Tibial artery (tissue), 4 donors: ENCODE measurements around the gene CD4.

ENCODE experiments used
- DNase-seq, 2 donors: peaks; one replicate each; pipeline ENCODE4 v3.0.0-alpha.2; 2019
- H3K27ac ChIP-seq, 2 donors: fragments of 200-600 bp; sonication (generic) in 1 of 2; 1 replicate in 1 of 2; 2 replicates in 1 of 2; pipeline ENCODE4 v1.5.1; 2018 to 2019; ENCODE audit warnings: mild to moderate bottlenecking in 1 of 2
- H3K27me3 ChIP-seq, 2 donors: fragments of 200-600 bp; sonication (generic) in 1 of 2; one replicate each; pipeline versions ENCODE4 v1.5.1 to v1.6.0; 2016 to 2019
- H3K36me3 ChIP-seq, 3 donors: fragments of 200-600 bp; sonication (generic) in 2 of 3; one replicate each; pipeline ENCODE4 v1.5.1; 2016 to 2019; ENCODE audit warnings: mild to moderate bottlenecking in 2 of 3
- H3K4me1 ChIP-seq, 4 donors: fragments of 200-600 bp; sonication (generic) in 2 of 4; 1 replicate in 3 of 4; 2 replicates in 1 of 4; pipeline ENCODE4 v1.5.1; 2016 to 2019
- H3K4me3 ChIP-seq, 2 donors: fragments of 200-600 bp; sonication (generic) in 1 of 2; 1 replicate in 1 of 2; 2 replicates in 1 of 2; pipeline ENCODE4 v1.5.1; 2018 to 2019; ENCODE audit warnings: mild to moderate bottlenecking in 2 of 2
- H3K9me3 ChIP-seq, 3 donors: fragments of 200-600 bp; sonication (generic) in 1 of 3; one replicate each; pipeline ENCODE4 v1.5.1; 2016 to 2019
- intact Hi-C: fragments of 100-400 bp; cut with DNase I; formaldehyde crosslinking; loops from one replicate; pipeline ENCODE4 v1.15.0; 2023; ENCODE audit warnings: low total_unique reads
- TF ChIP-seq, protein P1 (sequence below), 2 experiments: fragments of 200-600 bp in 1 of 2; fragments of 450-650 bp in 1 of 2; IDR thresholded peaks; one replicate each; pipeline ENCODE4 v1.5.1; 2017 to 2019; ENCODE audit warnings: antibody characterized with exemption in 2 of 2, mild to moderate bottlenecking in 1 of 2, moderate library complexity in 1 of 2

The CD4 gene

DNA sequence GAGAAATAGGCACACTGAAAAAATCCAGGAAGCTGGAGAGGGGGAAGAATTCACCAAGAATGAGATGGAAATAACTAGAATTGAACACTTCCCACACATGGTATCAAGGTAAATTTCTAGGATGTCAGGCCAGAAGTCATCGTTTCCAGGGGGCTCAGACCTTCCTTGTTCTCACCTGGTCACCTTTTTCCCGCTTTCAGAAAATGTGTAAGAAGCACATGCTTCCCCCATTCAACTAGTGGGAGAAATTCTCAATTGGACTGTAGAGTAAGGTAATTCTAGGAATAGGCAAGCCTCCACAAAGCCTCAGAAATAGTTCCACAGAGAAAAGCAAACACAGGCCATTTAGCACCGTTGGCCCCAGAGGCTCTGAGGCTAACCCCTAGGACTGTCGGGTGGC, 25.9 kb upstream of the CD4 start:
- H3K4me1 ChIP-seq: peaks cover 0 to 33% (median 22%) of the 10 kb centered on the region in 4 donors
- no peaks in the 10 kb centered on the region for H3K36me3 ChIP-seq
- peak overlapping the region; percentile 17 to 85 for H3K4me3 ChIP-seq
- intact Hi-C loops: no loop called here
- TF ChIP-seq, protein P1, sequence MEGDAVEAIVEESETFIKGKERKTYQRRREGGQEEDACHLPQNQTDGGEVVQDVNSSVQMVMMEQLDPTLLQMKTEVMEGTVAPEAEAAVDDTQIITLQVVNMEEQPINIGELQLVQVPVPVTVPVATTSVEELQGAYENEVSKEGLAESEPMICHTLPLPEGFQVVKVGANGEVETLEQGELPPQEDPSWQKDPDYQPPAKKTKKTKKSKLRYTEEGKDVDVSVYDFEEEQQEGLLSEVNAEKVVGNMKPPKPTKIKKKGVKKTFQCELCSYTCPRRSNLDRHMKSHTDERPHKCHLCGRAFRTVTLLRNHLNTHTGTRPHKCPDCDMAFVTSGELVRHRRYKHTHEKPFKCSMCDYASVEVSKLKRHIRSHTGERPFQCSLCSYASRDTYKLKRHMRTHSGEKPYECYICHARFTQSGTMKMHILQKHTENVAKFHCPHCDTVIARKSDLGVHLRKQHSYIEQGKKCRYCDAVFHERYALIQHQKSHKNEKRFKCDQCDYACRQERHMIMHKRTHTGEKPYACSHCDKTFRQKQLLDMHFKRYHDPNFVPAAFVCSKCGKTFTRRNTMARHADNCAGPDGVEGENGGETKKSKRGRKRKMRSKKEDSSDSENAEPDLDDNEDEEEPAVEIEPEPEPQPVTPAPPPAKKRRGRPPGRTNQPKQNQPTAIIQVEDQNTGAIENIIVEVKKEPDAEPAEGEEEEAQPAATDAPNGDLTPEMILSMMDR (IDR thresholded peaks at IDR 0.05): no peak
- H3K9me3 ChIP-seq: no peaks in the 10 kb centered on the region
- peak overlapping the region; percentile 85 to 97 for H3K27ac ChIP-seq
- H3K27me3 ChIP-seq: no peaks in the 10 kb centered on the region
- no peak for DNase-seq

DNA sequence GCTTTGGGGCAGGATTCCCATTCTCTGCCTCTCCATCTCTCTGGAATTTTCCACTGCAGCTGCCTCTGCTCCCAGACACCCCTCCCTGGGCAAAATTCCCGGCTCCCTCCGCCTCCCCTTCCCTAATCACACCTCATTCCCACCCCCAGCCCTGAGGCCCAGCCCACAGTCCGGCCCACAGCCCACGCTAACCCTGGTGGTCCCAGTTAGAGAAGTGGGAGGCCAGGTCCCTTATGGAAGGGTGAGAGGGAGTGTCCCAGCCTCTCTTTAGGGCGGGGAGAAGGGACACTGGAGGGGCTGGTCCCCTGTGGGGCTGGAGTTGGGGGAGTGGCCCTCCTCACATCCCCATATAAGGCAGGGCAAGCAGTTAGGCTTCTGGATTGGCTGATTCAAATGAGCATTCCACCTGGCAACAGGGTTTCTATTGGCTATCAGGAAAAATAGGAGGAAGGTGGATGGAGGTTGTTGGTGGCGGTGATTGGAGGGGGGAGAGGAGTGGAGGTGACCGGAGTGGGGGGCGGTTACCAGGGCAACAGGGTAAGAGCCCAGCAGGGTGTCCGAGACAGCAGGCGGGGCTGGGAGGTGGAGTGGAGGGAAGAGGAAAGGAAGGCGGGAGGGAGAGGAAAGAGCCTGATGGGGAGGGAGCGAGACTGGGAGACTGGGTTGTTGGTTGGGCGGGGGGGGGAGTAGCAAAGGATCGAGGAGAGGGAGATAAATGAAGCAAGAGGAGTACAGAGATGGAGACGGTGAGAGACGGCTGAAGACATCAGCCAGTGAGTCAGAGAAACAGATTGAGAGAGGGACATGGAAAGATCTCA, 25.1 kb upstream of the CD4 start:
- DNase-seq: peak; percentile 96 to 99
- no peaks in the 10 kb centered on the region for H3K9me3 ChIP-seq
- intact Hi-C loops: no loop called here
- H3K4me3 ChIP-seq: peak overlapping the region; percentile 85 to 93
- no peaks in the 10 kb centered on the region for H3K27me3 ChIP-seq
- H3K4me1 ChIP-seq: peaks cover 0 to 42% (median 30%) of the 10 kb centered on the region in 4 donors
- H3K27ac ChIP-seq: peak overlapping the region; percentile 85 to 97
- TF ChIP-seq, protein P1 (IDR thresholded peaks at IDR 0.05): no peak
- peaks cover 0 to 3% (median 1%) of the 10 kb centered on the region in 3 donors for H3K36me3 ChIP-seq

DNA sequence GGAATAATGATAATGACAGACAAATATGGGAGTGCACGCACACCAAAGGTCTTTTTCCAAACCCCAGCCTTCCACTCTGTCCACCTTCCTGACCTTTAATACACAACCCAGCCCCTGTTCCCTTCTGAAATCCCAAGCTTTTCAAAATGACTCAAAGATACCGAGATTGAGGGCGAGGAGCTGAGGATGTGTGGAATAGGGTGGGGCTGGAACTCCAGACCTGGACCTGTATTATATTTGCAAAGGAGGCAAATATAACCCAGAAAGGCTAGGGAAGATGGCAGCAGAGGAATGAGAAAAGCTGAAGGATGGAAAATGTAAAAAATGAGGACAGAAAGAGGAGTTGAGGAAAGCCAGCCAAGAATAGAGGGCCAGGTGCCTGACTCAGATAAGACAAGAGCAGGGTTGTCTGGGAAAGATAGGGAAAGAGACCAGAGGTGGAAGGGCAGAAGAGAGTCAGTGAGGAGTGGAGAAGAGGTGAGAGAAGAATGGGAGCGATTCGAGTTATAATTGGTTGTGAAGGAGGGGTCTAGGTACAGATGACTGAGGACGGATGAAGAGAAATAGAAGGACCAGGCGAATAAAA, 24.2 kb upstream of the CD4 start:
- DNase-seq: no peak
- no peaks in the 10 kb centered on the region for H3K9me3 ChIP-seq
- H3K27ac ChIP-seq: peak overlapping the region; percentile 85 to 97
- intact Hi-C loops: no loop called here
- no peaks in the 10 kb centered on the region for H3K27me3 ChIP-seq
- peaks cover 0 to 50% (median 35%) of the 10 kb centered on the region in 4 donors for H3K4me1 ChIP-seq
- TF ChIP-seq, protein P1 (IDR thresholded peaks at IDR 0.05): no peak
- H3K36me3 ChIP-seq: peaks cover 8 to 12% (median 10%) of the 10 kb centered on the region in 3 donors
- peak overlapping the region; percentile 85 to 93 for H3K4me3 ChIP-seq

DNA sequence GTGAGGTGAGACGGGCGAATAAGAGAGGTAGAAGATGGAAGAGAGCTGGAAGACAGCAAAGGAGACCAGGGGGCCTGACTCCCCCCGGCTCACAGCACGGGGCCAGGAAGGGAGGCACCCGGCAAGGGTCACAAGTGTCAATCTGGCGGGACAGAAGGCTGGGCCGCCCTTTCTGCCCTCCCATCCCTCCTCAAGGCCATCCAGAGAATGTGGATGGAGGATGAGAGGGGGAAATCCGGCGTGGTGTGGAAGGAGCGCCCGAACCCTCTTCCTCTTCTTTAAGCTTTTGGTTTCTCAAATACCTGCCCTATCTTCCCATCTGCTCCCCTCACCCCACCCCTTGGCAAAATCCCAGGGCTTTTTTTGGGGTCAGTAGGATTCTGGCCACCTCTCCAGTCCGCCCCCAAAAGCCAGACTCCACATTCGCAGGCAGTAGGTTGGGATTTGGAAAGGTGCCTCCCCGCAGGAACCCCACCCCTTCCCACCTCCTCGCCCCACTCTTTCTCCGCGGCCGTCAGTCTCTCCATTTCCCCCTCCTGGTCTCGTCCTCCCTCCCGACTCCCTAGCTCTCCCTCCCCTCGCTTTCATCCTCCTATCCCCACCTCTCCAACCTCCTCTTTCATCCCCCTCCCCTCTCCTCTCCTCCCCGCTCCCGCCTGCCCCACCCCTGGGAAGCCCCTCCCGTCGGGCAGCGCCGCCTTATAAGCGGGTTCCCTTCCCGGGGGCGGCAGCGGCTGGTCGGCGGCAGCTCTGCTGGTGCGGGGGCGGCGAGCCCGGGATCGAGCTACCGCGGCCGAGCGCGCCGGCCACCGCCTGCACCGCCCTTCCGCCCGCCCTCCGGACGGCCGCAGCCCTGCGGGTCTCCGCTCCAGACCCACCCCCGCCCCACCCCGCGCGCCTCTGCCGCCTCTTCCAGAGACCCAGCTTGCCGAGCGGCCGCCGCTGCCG, 23.4 kb upstream of the CD4 start, which contains the start of gene PTMS:
Gene PTMS (plus strand): TSS at position 730 of the 948 bp plus-strand sequence. CDS start 343 bp downstream, outside the sequence.
- DNase-seq: peak; percentile 76 to 94
- Histone ChIP-seq H3K4me3 (peak within 1 kb of the TSS; percentile 85 to 93), H3K9me3 (no peaks in the 10 kb centered on the region), H3K4me1 (peaks cover 0 to 54% (median 36%) of the 10 kb centered on the region in 4 donors), H3K27ac (peak within 1 kb of the TSS; percentile 85 to 97), H3K27me3 (no peaks in the 10 kb centered on the region), H3K36me3 (peaks cover 16 to 19% (median 18%) of the 10 kb centered on the region in 3 donors)
- intact Hi-C loops: loop anchor here (2.0 kb wide), 1 partner anchor 13 kb away; the partner anchor contains the start of gene MLF2
- TF ChIP-seq, protein P1 (IDR thresholded peaks at IDR 0.05): no peak
